ENCODE measurements around the gene HSPB2.
A peak's percentile ranks its signal among the peaks of the same experiment; 100 is the strongest.
"Not testable (repeated sequence)": the region's sequence is repeated elsewhere in the genome, so short reads cannot be mapped to it uniquely, and the experiment has no call there.

The HSPB2 gene

GRCh38 chr11:111932611-111932950 is 20.0 kb downstream of the HSPB2 start:
- no peaks in the 10 kb centered on the region for H3K36me3 ChIP-seq (ENCODE audit: control insufficient read depth, low read depth, low read length)
- H3K27ac ChIP-seq (ENCODE audit: low read length) = no peak overlapping the region
- H3K9me3 ChIP-seq (ENCODE audit: control insufficient read depth, low read depth, low read length) = no peaks in the 10 kb centered on the region
- H3K4me1 ChIP-seq (ENCODE audit: control insufficient read depth, low read depth, low read length) = peaks cover 9% of the 10 kb centered on the region
- no peaks in the 10 kb centered on the region for H3K27me3 ChIP-seq (ENCODE audit: control insufficient read depth, insufficient read depth, low read length)
- H3K4me3 ChIP-seq (ENCODE audit: low read length) = no peak overlapping the region
- H3K9ac ChIP-seq (ENCODE audit: low read length) = no peak overlapping the region

GRCh38 chr11:111933176-111933575 is 20.6 kb downstream of the HSPB2 start:
- H3K9ac ChIP-seq (ENCODE audit: low read length); H3K36me3 ChIP-seq (ENCODE audit: control insufficient read depth, low read depth, low read length); H3K4me3 ChIP-seq (ENCODE audit: low read length); H3K27ac ChIP-seq (ENCODE audit: low read length); H3K9me3 ChIP-seq (ENCODE audit: control insufficient read depth, low read depth, low read length); H3K27me3 ChIP-seq (ENCODE audit: control insufficient read depth, insufficient read depth, low read length): not testable (repeated sequence)
- H3K4me1 ChIP-seq (ENCODE audit: control insufficient read depth, low read depth, low read length) = peaks cover 15% of the 10 kb centered on the region

GRCh38 chr11:111933872-111934271 is 21.3 kb downstream of the HSPB2 start:
- H3K9ac ChIP-seq (ENCODE audit: low read length) = no peak overlapping the region
- no peaks in the 10 kb centered on the region for H3K9me3 ChIP-seq (ENCODE audit: control insufficient read depth, low read depth, low read length)
- no peak overlapping the region for H3K4me3 ChIP-seq (ENCODE audit: low read length)
- H3K27ac ChIP-seq (ENCODE audit: low read length) = no peak overlapping the region
- no peaks in the 10 kb centered on the region for H3K27me3 ChIP-seq (ENCODE audit: control insufficient read depth, insufficient read depth, low read length)
- H3K36me3 ChIP-seq (ENCODE audit: control insufficient read depth, low read depth, low read length) = no peaks in the 10 kb centered on the region
- peaks cover 22% of the 10 kb centered on the region for H3K4me1 ChIP-seq (ENCODE audit: control insufficient read depth, low read depth, low read length)

GRCh38 chr11:111934306-111934705 is 21.8 kb downstream of the HSPB2 start:
- Histone ChIP-seq H3K36me3 (ENCODE audit: control insufficient read depth, low read depth, low read length) (no peaks in the 10 kb centered on the region), H3K27me3 (ENCODE audit: control insufficient read depth, insufficient read depth, low read length) (no peaks in the 10 kb centered on the region), H3K4me1 (ENCODE audit: control insufficient read depth, low read depth, low read length) (peaks cover 26% of the 10 kb centered on the region), H3K9ac (ENCODE audit: low read length) (no peak overlapping the region), H3K4me3 (ENCODE audit: low read length) (no peak overlapping the region), H3K9me3 (ENCODE audit: control insufficient read depth, low read depth, low read length) (no peaks in the 10 kb centered on the region), H3K27ac (ENCODE audit: low read length) (no peak overlapping the region)

GRCh38 chr11:111935317-111936039 is 22.9 kb downstream of the HSPB2 start:
- Histone ChIP-seq H3K27ac (ENCODE audit: low read length) (no peak overlapping the region), H3K4me3 (ENCODE audit: low read length) (peak overlapping the region; percentile 73)

GRCh38 chr11:111936040-111936540 is 23.6 kb downstream of the HSPB2 start:
- Histone ChIP-seq H3K27me3 (ENCODE audit: control insufficient read depth, insufficient read depth, low read length) (no peaks in the 10 kb centered on the region), H3K9me3 (ENCODE audit: control insufficient read depth, low read depth, low read length) (no peaks in the 10 kb centered on the region), H3K4me1 (ENCODE audit: control insufficient read depth, low read depth, low read length) (peaks cover 27% of the 10 kb centered on the region), H3K27ac (ENCODE audit: low read length) (no peak overlapping the region), H3K9ac (ENCODE audit: low read length) (peak overlapping the region; percentile 67), H3K36me3 (ENCODE audit: control insufficient read depth, low read depth, low read length) (no peaks in the 10 kb centered on the region), H3K4me3 (ENCODE audit: low read length) (peak overlapping the region; percentile 73)

More at GRCh38 chr11:111935317-111936039, 22.9 kb downstream of the HSPB2 start:
- Histone ChIP-seq H3K9me3 (ENCODE audit: control insufficient read depth, low read depth, low read length) (no peaks in the 10 kb centered on the region), H3K4me1 (ENCODE audit: control insufficient read depth, low read depth, low read length) (peaks cover 27% of the 10 kb centered on the region), H3K9ac (ENCODE audit: low read length) (no peak overlapping the region), H3K36me3 (ENCODE audit: control insufficient read depth, low read depth, low read length) (no peaks in the 10 kb centered on the region), H3K27me3 (ENCODE audit: control insufficient read depth, insufficient read depth, low read length) (no peaks in the 10 kb centered on the region)

- Histone ChIP-seq H3K27ac (ENCODE audit: low read length) (no peak overlapping the region), H3K4me3 (ENCODE audit: low read length) (peak overlapping the region; percentile 73), H3K9me3 (ENCODE audit: control insufficient read depth, low read depth, low read length) (no peaks in the 10 kb centered on the region), H3K4me1 (ENCODE audit: control insufficient read depth, low read depth, low read length) (peaks cover 27% of the 10 kb centered on the region), H3K9ac (ENCODE audit: low read length) (peak overlapping the region; percentile 67), H3K27me3 (ENCODE audit: control insufficient read depth, insufficient read depth, low read length) (no peaks in the 10 kb centered on the region), H3K36me3 (ENCODE audit: control insufficient read depth, low read depth, low read length) (no peaks in the 10 kb centered on the region)
These were observed 24.9 kb downstream of the HSPB2 start for GRCh38 chr11:111937461-111937769.

GRCh38 chr11:111937844-111938243 is 25.3 kb downstream of the HSPB2 start:
- no peaks in the 10 kb centered on the region for H3K36me3 ChIP-seq (ENCODE audit: control insufficient read depth, low read depth, low read length)
- peak overlapping the region; percentile 73 for H3K4me3 ChIP-seq (ENCODE audit: low read length)
- H3K27me3 ChIP-seq (ENCODE audit: control insufficient read depth, insufficient read depth, low read length) = no peaks in the 10 kb centered on the region
- no peaks in the 10 kb centered on the region for H3K9me3 ChIP-seq (ENCODE audit: control insufficient read depth, low read depth, low read length)
- peak overlapping the region; percentile 67 for H3K9ac ChIP-seq (ENCODE audit: low read length)
- H3K4me1 ChIP-seq (ENCODE audit: control insufficient read depth, low read depth, low read length) = peaks cover 27% of the 10 kb centered on the region
- no peak overlapping the region for H3K27ac ChIP-seq (ENCODE audit: low read length)

GRCh38 chr11:111938687-111939160 is 26.2 kb downstream of the HSPB2 start:
- H3K4me3 ChIP-seq (ENCODE audit: low read length) = peak overlapping the region; percentile 73
- H3K9ac ChIP-seq (ENCODE audit: low read length) = peak overlapping the region; percentile 4
- H3K27ac ChIP-seq (ENCODE audit: low read length) = no peak overlapping the region

GRCh38 chr11:111939836-111940604 is 27.5 kb downstream of the HSPB2 start:
- H3K36me3 ChIP-seq (ENCODE audit: control insufficient read depth, low read depth, low read length) = no peaks in the 10 kb centered on the region
- peaks cover 34% of the 10 kb centered on the region for H3K4me1 ChIP-seq (ENCODE audit: control insufficient read depth, low read depth, low read length)
- H3K9ac ChIP-seq (ENCODE audit: low read length) = no peak overlapping the region
- no peak overlapping the region for H3K27ac ChIP-seq (ENCODE audit: low read length)
- no peaks in the 10 kb centered on the region for H3K27me3 ChIP-seq (ENCODE audit: control insufficient read depth, insufficient read depth, low read length)
- H3K4me3 ChIP-seq (ENCODE audit: low read length) = no peak overlapping the region
- H3K9me3 ChIP-seq (ENCODE audit: control insufficient read depth, low read depth, low read length) = no peaks in the 10 kb centered on the region

More at GRCh38 chr11:111938687-111939160, 26.2 kb downstream of the HSPB2 start:
- Histone ChIP-seq H3K27me3 (ENCODE audit: control insufficient read depth, insufficient read depth, low read length) (no peaks in the 10 kb centered on the region), H3K36me3 (ENCODE audit: control insufficient read depth, low read depth, low read length) (no peaks in the 10 kb centered on the region), H3K4me1 (ENCODE audit: control insufficient read depth, low read depth, low read length) (peaks cover 28% of the 10 kb centered on the region), H3K9me3 (ENCODE audit: control insufficient read depth, low read depth, low read length) (no peaks in the 10 kb centered on the region)

GRCh38 chr11:111941963-111942362 is 29.4 kb downstream of the HSPB2 start:
- Histone ChIP-seq H3K36me3 (ENCODE audit: control insufficient read depth, low read depth, low read length) (no peaks in the 10 kb centered on the region), H3K9ac (ENCODE audit: low read length) (no peak overlapping the region), H3K4me3 (ENCODE audit: low read length) (no peak overlapping the region), H3K27ac (ENCODE audit: low read length) (no peak overlapping the region), H3K27me3 (ENCODE audit: control insufficient read depth, insufficient read depth, low read length) (no peaks in the 10 kb centered on the region), H3K4me1 (ENCODE audit: control insufficient read depth, low read depth, low read length) (peaks cover 29% of the 10 kb centered on the region), H3K9me3 (ENCODE audit: control insufficient read depth, low read depth, low read length) (no peaks in the 10 kb centered on the region)

Measured in iPS-18a (cell line).